ENCODE results near the gene C2CD2. TPM values are rescaled to one million over a fixed set of nuclear protein-coding genes. Genes with fewer than 3 reads are reported as not detected.
A peak's percentile ranks its signal among the peaks of the same experiment; 100 is the strongest.

The C2CD2 gene
- total and polyA plus RNA-seq, 2 donors (not counting 1 experiment from before 2014, with no cell fraction given), result 6.8 to 11.9 TPM

GRCh38 chr21:41923631-41924367 is 30.0 kb downstream of the C2CD2 start:
- WGBS (ENCODE audit: insufficient coverage), result 70% methylated on average over 4 of the region's 7 CpGs
- no peaks in the 10 kb centered on the region for H3K27me3 Mint-ChIP-seq
- Histone ChIP-seq H3K4me3 (ENCODE audit: control extremely low read depth in 1 of 5, extremely low read depth in 1 of 5, insufficient read depth in 1 of 5, low read depth in 2 of 5, low read length in 4 of 5) (no peak overlapping the region), H3K27me3 (replicated peaks in 1 of 4; ENCODE audit: control extremely low read depth in 1 of 4, control insufficient read depth in 3 of 4, insufficient read depth in 4 of 4, low read length in 3 of 4) (no peaks in the 10 kb centered on the region), H3K4me2 (replicated peaks; ENCODE audit: low read depth, low read length, poor library complexity, severe bottlenecking) (peak overlapping the region; percentile 75), H3K9me3 (ENCODE audit: control extremely low read depth in 1 of 3, control insufficient read depth in 2 of 3, insufficient read depth in 1 of 3, low read length in 2 of 3) (no peaks in the 10 kb centered on the region), H4K20me1 (ENCODE audit: control insufficient read depth, insufficient read depth, low read length, poor library complexity, severe bottlenecking) (no peaks in the 10 kb centered on the region), H3K27ac (ENCODE audit: low read length in 2 of 2) (no peak overlapping the region), H3K9ac (ENCODE audit: low read length) (no peak overlapping the region), H3K4me1 (ENCODE audit: control insufficient read depth in 2 of 2, insufficient read depth in 2 of 2, low read length in 2 of 2) (peaks cover 67 to 73% of the 10 kb centered on the region in 2 donors), H3K36me3 (replicated peaks in 1 of 2; ENCODE audit: control extremely low read depth in 1 of 2, control insufficient read depth in 1 of 2, extremely low read depth in 1 of 2, insufficient read depth in 2 of 2, low read length in 1 of 2) (peaks cover 0 to under 1% of the 10 kb centered on the region in 2 experiments), H2AFZ (ENCODE audit: insufficient read depth, low read depth, low read length, poor library complexity, severe bottlenecking) (peak overlapping the region; percentile 37), H3K79me2 (ENCODE audit: control insufficient read depth, insufficient read depth, low read length) (peaks cover 32% of the 10 kb centered on the region)
- CTCF ChIA-PET, result interaction anchor here (1.1 to 3.2 kb wide), 5 partner anchors 12 to 194 kb away, joined by 3 to 11 read pairs (median 6); no protein-coding TSS in a partner anchor
- DNase-seq (no peak), ATAC-seq (ENCODE audit: low read depth) (no peak)
- POLR2A ChIA-PET, result interaction anchor here (0.7 kb wide), 1 partner anchor 160 kb away, joined by 3 read pairs; no protein-coding TSS in a partner anchor
- H3K4me1 Mint-ChIP-seq, result peaks cover 68% of the 10 kb centered on the region
- peak overlapping the region; percentile 32 for H3K4me3 Mint-ChIP-seq
- TF ChIP-seq EZH2 (IDR thresholded peaks at IDR 0.05; ENCODE audit: borderline replicate concordance, insufficient read depth, low read depth, low read length, poor library complexity, severe bottlenecking) (no peak), CTCF (IDR thresholded peaks at IDR 0.05) (no peak)
- peak overlapping the region; percentile 32 for H3K27ac Mint-ChIP-seq
- H3K9me3 Mint-ChIP-seq (ENCODE audit: insufficient read depth), result no peaks in the 10 kb centered on the region
- intact Hi-C loops (cut with micrococcal nuclease), result loop anchor here (10.0 kb wide), 1 partner anchor 611 kb away; no protein-coding TSS in a partner anchor

- Histone ChIP-seq H2AFZ (ENCODE audit: insufficient read depth, low read depth, low read length, poor library complexity, severe bottlenecking) (peak overlapping the region; percentile 37), H3K4me1 (ENCODE audit: control insufficient read depth in 2 of 2, insufficient read depth in 2 of 2, low read length in 2 of 2) (peaks cover 61 to 67% of the 10 kb centered on the region in 2 donors), H3K79me2 (ENCODE audit: control insufficient read depth, insufficient read depth, low read length) (peaks cover 32% of the 10 kb centered on the region), H3K4me3 (ENCODE audit: control extremely low read depth in 1 of 5, extremely low read depth in 1 of 5, insufficient read depth in 1 of 5, low read depth in 2 of 5, low read length in 4 of 5) (no peak overlapping the region), H3K27me3 (replicated peaks in 1 of 4; ENCODE audit: control extremely low read depth in 1 of 4, control insufficient read depth in 3 of 4, insufficient read depth in 4 of 4, low read length in 3 of 4) (no peaks in the 10 kb centered on the region), H3K9me3 (ENCODE audit: control extremely low read depth in 1 of 3, control insufficient read depth in 2 of 3, insufficient read depth in 1 of 3, low read length in 2 of 3) (no peaks in the 10 kb centered on the region), H4K20me1 (ENCODE audit: control insufficient read depth, insufficient read depth, low read length, poor library complexity, severe bottlenecking) (no peaks in the 10 kb centered on the region), H3K4me2 (replicated peaks; ENCODE audit: low read depth, low read length, poor library complexity, severe bottlenecking) (no peak overlapping the region), H3K27ac (ENCODE audit: low read length in 2 of 2) (no peak overlapping the region), H3K36me3 (replicated peaks in 1 of 2; ENCODE audit: control extremely low read depth in 1 of 2, control insufficient read depth in 1 of 2, extremely low read depth in 1 of 2, insufficient read depth in 2 of 2, low read length in 1 of 2) (peaks cover 0 to 5% of the 10 kb centered on the region in 2 experiments), H3K9ac (ENCODE audit: low read length) (no peak overlapping the region)
- 100% methylated on average over 1 of the region's 8 CpGs for WGBS (ENCODE audit: insufficient coverage)
- H3K9me3 Mint-ChIP-seq (ENCODE audit: insufficient read depth), result no peaks in the 10 kb centered on the region
- ChIA-PET CTCF (interaction anchor here (1.1 to 3.2 kb wide), 5 partner anchors 12 to 194 kb away, joined by 3 to 11 read pairs (median 6); no protein-coding TSS in a partner anchor), POLR2A (interaction anchor here (0.6 to 0.7 kb wide), 2 partner anchors 161 to 207 kb away, joined by 3 to 4 read pairs; no protein-coding TSS in a partner anchor)
- ATAC-seq (ENCODE audit: low read depth) (no peak), DNase-seq (no peak)
- peak overlapping the region; percentile 32 for H3K4me3 Mint-ChIP-seq
- H3K4me1 Mint-ChIP-seq, result peaks cover 62% of the 10 kb centered on the region
- TF ChIP-seq CTCF (IDR thresholded peaks at IDR 0.05), result no peak
- no peak for TF ChIP-seq EZH2 (IDR thresholded peaks at IDR 0.05; ENCODE audit: borderline replicate concordance, insufficient read depth, low read depth, low read length, poor library complexity, severe bottlenecking)
- no peaks in the 10 kb centered on the region for H3K27me3 Mint-ChIP-seq
- H3K27ac Mint-ChIP-seq, result no peak overlapping the region
- intact Hi-C loops (cut with micrococcal nuclease), result loop anchor here (10.0 kb wide), 1 partner anchor 612 kb away; no protein-coding TSS in a partner anchor
Observed at GRCh38 chr21:41923186-41923585, 30.6 kb downstream of the C2CD2 start.
